Neural crest cell (in vitro differentiated cells): ENCODE measurements around the gene PI3. TPM values are rescaled to one million over a fixed set of nuclear protein-coding genes. Genes with fewer than 3 reads are reported as not detected.

Experiments
- DNase-seq: peaks from one replicate; pipeline ENCODE4 v3.0.0; 2021; ENCODE audit warnings: low read depth, mixed read lengths, low spot score
- H3K27ac Mint-ChIP-seq: one replicate; pipeline ENCODE4 v1.8.0; 2021; ENCODE audit warnings: mild to moderate bottlenecking, mixed read lengths; ENCODE audit not compliant: unreplicated experiment
- H3K27me3 Mint-ChIP-seq: 2 replicates; pipeline ENCODE4 v1.8.0; 2021; ENCODE audit warnings: low read depth, mild to moderate bottlenecking, mixed read lengths
- H3K36me3 Mint-ChIP-seq: 2 replicates; pipeline ENCODE4 v1.8.0; 2021; ENCODE audit warnings: low read depth, mild to moderate bottlenecking, mixed read lengths
- H3K4me1 Mint-ChIP-seq: 2 replicates; pipeline ENCODE4 v1.8.0; 2021; ENCODE audit warnings: mixed read lengths
- H3K4me3 Mint-ChIP-seq: one replicate; pipeline ENCODE4 v1.8.0; 2021; ENCODE audit warnings: mild to moderate bottlenecking, mixed read lengths
- H3K9me3 Mint-ChIP-seq: 2 replicates; pipeline ENCODE4 v1.8.0; 2021; ENCODE audit warnings: mixed read lengths
- total RNA-seq: library from RNA; stranded (reverse); gene quantifications from 2 replicates; pipeline ENCODE4 v1.2.1, GENCODE V29; 2021
- TF ChIP-seq, protein P1 (sequence below): fragments of 200-600 bp; sonication (generic); conservative IDR thresholded peaks from 2 replicates; pipeline ENCODE4 v1.5.0; 2021; ENCODE audit warnings: antibody characterized with exemption, mild to moderate bottlenecking

PI3 gene
- total RNA-seq, 1 donor from 2014 or later: not detected

DNA sequence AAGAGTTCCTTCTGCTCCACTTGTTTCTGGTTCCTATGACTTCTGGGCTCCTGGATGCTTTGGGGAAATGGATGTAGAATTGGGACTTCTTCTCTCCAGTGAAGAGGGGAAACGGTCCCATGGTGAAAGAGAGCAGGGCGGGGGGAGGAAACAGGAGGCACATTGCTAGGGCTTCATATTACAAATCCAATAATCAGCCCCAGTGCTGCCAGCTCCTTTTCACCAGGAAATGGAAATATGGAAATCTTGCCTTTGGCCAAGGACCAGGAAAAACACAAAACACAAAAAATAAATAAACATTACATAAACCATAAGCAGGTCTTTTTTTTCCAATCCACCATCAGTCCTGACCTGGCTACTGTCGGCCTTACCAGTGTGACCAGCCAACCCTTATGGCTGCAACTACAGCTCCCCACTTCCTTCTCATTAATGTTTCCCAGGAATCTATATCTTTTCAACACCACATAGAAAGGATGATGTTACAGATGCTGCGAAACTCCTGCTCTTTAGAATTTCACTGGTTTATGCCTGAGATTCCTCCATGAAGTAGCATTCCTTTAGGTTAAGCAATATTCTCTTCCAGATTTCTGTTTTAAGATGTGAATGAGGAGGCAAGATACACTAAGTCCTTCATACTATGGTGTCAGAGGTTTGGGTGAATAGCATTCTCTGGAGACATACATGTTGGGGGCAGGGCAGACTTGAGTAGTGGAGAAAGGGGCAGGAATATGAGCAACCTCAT is 2.0 kb downstream of the PI3 start:
- Mint-ChIP-seq H3K36me3 (no peaks in the 10 kb centered on the region), H3K27me3 (peaks cover 16% of the 10 kb centered on the region), H3K4me3 (no peak overlapping the region), H3K27ac (no peak overlapping the region), H3K9me3 (peaks cover 3% of the 10 kb centered on the region), H3K4me1 (no peaks in the 10 kb centered on the region)
- no peak for DNase-seq
- TF ChIP-seq, protein P1, sequence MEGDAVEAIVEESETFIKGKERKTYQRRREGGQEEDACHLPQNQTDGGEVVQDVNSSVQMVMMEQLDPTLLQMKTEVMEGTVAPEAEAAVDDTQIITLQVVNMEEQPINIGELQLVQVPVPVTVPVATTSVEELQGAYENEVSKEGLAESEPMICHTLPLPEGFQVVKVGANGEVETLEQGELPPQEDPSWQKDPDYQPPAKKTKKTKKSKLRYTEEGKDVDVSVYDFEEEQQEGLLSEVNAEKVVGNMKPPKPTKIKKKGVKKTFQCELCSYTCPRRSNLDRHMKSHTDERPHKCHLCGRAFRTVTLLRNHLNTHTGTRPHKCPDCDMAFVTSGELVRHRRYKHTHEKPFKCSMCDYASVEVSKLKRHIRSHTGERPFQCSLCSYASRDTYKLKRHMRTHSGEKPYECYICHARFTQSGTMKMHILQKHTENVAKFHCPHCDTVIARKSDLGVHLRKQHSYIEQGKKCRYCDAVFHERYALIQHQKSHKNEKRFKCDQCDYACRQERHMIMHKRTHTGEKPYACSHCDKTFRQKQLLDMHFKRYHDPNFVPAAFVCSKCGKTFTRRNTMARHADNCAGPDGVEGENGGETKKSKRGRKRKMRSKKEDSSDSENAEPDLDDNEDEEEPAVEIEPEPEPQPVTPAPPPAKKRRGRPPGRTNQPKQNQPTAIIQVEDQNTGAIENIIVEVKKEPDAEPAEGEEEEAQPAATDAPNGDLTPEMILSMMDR: no peak

DNA sequence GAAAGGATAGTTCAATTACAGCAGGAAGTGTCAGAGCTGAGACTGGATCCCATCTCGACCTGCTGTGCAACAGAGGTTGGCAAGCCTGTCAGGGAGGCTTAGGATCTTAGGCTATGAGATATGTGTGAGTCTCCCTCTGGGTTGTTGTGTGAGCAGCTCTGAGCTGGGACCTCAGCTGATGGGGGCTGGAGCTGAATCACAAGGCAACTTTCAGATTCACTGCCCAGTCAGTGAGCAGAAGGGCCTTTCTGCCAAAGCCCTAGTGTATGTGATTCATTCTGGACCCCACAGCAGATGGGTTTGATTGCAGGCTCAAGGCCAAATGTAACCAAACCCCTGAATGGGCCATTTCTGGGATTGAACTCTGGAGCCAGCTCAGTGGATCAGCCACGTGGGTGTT is 4.5 kb downstream of the PI3 start:
- H3K27ac Mint-ChIP-seq: no peak overlapping the region
- no peak for DNase-seq
- TF ChIP-seq, protein P1: no peak
- no peaks in the 10 kb centered on the region for H3K4me1 Mint-ChIP-seq
- H3K27me3 Mint-ChIP-seq: peaks cover 2% of the 10 kb centered on the region
- H3K36me3 Mint-ChIP-seq: no peaks in the 10 kb centered on the region
- peaks cover 3% of the 10 kb centered on the region for H3K9me3 Mint-ChIP-seq
- no peak overlapping the region for H3K4me3 Mint-ChIP-seq

DNA sequence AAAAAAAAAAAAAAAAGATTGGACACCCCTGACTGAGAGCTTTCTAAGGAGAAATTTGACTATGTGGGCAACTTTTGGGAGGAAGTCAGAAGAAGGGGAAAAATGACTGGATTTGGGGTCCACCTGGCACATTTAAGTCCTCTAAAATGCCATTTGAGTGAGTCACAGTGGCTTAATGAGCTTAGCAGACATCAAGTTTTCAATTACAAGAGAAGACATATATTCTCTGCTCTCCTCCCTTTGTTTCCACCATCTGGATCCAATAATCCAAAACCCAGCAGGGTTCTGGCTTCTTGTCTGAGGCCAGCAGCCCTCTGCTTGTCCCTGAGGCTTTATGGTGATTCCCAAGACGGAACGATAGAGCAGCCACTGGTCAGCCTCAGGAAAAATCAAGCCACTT is 6.9 kb downstream of the PI3 start:
- TF ChIP-seq, protein P1: no peak
- no peaks in the 10 kb centered on the region for H3K36me3 Mint-ChIP-seq
- no peak overlapping the region for H3K27ac Mint-ChIP-seq

DNA sequence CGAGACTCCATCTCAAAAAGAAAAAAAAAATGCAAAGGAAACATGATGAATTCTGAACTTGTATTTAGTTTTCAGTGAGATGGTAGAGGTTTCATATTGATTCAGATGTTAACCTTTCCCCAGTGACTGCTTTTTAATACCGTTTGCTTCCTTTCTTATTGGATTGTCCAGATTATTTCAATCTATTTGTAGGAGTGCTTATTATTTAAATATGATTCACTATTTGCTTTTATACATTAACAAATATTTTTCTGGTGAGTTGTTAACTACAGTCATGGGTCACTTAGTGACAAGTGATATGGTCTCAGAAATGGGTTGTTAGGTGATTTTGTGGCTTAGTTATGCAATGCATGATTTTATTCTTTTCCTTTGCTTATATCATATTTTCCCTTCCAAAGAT is 8.4 kb downstream of the PI3 start:
- H3K36me3 Mint-ChIP-seq: no peaks in the 10 kb centered on the region
- H3K4me1 Mint-ChIP-seq: no peaks in the 10 kb centered on the region
- H3K4me3 Mint-ChIP-seq: no peak overlapping the region
- no peaks in the 10 kb centered on the region for H3K9me3 Mint-ChIP-seq
- no peak for DNase-seq
- H3K27me3 Mint-ChIP-seq: no peaks in the 10 kb centered on the region
- TF ChIP-seq, protein P1: no peak
- no peak overlapping the region for H3K27ac Mint-ChIP-seq

More for the DNA sequence above, 6.9 kb downstream of the PI3 start:
- DNase-seq: no peak
- Mint-ChIP-seq H3K9me3 (peaks cover 3% of the 10 kb centered on the region), H3K4me1 (no peaks in the 10 kb centered on the region), H3K27me3 (no peaks in the 10 kb centered on the region), H3K4me3 (no peak overlapping the region)

DNA sequence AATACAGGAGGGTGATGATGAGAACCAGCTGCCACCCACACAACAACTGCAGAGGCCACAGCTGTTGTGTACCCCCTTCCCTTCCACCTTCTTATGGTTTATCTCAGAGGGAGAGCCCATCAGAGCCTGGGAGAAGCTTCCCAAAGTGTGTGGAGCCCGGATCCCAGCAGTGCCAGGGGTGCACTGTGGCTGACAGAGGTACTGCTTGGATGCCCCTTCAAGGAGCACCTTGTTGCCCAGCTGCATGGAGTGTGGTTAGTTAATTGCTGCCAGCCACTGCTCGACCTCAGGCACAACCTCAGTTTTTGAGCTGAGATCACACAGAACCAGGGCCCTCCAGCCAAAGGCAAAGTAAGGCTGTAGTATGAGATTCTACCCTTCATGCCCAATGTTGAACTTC is 13.0 kb downstream of the PI3 start:
- no peak for DNase-seq
- peaks cover 2% of the 10 kb centered on the region for H3K27me3 Mint-ChIP-seq
- TF ChIP-seq, protein P1: no peak

More for the DNA sequence above, 13.0 kb downstream of the PI3 start:
- Mint-ChIP-seq H3K4me3 (no peak overlapping the region), H3K9me3 (no peaks in the 10 kb centered on the region), H3K4me1 (peaks cover 3% of the 10 kb centered on the region), H3K27ac (no peak overlapping the region), H3K36me3 (no peaks in the 10 kb centered on the region)
